GM18909 (cell line): ENCODE data around the gene MIP.
"Not testable (repeated sequence)": the region's sequence is repeated elsewhere in the genome, so short reads cannot be mapped to it uniquely, and the experiment has no call there.

Experiments
- ATAC-seq: cut with Tn5 transposase; IDR thresholded peaks from one replicate; pipeline ENCODE4 v1.9.1; 2021; ENCODE audit warnings: mild to moderate bottlenecking; ENCODE audit not compliant: unreplicated experiment, poor library complexity

MIP gene

DNA sequence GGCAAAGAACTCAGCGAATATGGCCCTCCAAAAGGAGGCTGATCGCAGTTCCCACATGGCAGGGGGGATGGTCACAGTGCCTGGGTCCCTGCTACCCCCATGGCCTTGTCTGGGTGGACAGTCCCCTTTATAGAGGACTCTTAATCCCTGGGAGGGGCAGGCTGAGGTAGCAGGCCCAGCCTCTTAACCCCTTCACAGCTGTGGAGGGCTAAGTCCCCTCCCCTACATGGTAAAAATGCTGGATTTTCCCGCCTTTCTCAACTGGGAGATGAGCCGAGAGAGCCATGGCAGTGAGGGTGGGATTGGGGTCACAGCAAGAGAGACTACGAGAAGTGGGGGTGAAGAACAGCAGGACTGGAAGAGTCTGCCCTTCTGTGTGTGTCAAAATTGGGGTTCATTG lies at the start of gene MIP:
Gene MIP (minus strand): TSS at position 101 of the 400 bp plus-strand sequence. CDS start 44 bp downstream, at position 57.
- ATAC-seq: no peak

DNA sequence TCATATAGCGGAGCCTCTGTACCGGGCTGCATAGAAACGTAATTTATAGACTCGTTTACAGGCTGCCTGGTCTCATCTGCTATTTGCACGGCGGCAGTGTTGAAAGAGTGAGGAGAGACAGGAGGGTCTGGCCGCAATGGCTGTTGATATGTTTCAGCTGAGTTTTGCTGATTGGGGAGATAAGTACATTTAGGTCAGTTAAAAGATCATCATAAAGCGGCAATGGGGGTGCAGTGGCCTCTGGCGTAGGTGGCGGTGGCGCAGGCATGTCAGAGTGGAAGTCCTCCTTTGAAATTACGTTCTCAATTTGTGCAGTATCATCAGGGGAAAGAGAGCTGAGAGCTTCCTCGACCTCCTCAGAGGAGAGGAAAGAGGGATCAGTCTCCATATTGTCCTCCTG lies 45.4 kb upstream of the MIP start:
- not testable (repeated sequence) for ATAC-seq

DNA sequence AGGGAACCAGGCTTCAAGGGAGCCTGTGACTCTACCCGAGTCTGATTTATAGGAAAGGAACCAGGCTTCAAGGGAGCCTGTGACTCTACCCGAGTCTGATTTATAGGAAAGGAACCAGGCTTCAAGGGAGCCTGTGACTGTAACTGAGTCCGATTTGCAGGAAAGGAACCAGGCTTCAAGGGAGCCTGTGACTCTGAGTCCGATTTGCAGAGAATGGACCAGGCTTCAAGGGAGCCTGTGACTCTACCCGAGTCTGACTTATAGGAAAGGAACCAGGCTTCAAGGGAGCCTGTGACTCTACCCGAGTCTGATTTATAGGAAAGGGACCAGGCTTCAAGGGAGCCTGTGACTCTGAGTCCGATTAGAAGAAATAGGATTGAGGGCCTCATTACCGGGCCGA lies 45.0 kb upstream of the MIP start:
- not testable (repeated sequence) for ATAC-seq

DNA sequence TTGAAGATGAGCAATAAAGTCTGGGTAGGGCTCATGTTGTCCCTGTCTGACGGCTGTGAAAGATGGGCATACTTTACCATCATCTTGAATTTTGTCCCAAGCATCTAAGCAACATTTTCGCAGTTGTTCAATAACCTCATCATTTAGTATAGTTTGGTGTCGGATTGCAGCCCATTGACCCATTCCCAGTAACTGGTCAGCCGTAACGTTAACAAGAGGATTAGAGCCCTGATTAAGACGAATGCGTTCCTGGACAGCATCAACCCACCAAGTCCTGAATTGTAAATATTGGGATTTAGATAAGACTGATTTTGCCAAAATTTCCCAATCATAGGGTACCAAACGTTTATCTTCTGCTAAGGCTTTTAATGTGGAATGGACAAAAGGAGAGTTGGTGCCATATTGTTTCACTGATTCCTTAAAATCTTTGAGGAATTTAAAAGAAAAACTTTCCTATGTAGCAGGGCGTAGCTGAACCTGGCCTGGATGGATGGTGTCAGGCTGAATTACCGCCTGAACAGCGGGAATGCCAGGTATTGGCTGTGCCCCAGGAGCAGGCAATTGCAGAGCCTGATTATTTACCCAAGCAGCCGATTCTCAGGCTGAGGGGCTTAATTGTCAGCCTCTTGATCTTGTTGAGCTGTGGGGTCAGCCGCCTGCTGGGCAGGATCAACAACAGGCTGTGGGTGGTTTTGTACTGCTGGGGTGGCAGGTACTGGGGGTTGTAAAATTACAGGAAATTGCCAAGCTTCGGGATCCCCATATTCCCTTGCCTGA lies 43.9 kb upstream of the MIP start:
- ATAC-seq: not testable (repeated sequence)

DNA sequence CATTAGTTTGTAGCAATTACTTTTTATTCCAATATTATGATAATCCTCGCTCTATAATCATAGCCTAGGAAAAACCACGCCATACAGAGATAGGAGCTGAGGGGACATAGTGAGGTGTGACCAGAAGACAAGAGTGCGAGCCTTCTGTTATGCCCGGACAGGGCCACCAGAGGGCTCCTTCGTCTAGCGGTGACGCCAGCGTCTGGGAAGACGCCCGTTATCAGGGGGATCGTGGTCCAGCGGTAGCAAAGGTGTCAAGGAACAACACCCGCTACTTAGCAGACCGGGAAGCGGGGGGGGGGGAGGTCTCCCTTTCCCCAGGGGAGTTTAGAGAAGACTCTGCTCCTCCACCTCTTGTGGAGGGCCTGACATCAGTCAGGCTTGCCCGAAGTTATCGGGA lies 42.2 kb upstream of the MIP start:
- ATAC-seq: not testable (repeated sequence)

GRCh38 chr12:56494481-56494880 lies 40.0 kb upstream of the MIP start:
- ATAC-seq: not testable (repeated sequence)

- ATAC-seq: not testable (repeated sequence)
Observed at GRCh38 chr12:56494106-56494415, 39.6 kb upstream of the MIP start.

DNA sequence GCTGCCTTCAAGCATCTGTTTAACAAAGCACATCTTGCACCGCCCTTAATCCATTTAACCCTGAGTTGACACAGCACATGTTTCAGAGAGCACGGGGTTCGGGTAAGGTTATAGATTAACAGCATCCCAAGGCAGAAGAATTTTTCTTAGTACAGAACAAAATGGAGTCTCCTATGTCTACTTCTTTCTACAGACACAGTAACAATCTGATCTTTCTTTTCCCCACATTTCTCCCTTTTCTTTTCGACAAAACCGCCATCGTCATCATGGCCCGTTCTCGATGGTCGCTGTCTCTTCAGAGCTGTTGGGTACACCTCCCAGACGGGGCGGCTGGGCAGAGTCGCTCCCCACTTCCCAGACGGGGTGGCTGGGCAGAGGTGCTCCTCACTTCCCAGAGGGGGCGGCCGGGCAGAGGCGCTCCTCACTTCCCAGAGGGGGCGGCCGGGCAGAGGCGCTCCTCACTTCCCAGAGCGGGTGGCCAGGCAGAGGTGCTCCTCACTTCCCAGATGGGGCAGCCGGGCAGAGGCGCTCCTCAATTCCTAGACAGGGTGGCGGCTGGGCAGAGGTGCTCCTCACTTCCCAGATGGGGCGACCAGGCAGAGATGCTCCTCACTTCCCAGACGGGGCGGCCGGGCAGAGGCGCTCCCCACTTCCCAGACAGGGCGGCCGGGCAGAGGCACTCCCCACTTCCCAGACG lies 39.1 kb upstream of the MIP start:
- not testable (repeated sequence) for ATAC-seq

GRCh38 chr12:56490360-56490759 lies 35.9 kb upstream of the MIP start:
- no peak for ATAC-seq

- peak; percentile 92 for ATAC-seq
Observed at GRCh38 chr12:56488041-56488955, 33.8 kb upstream of the MIP start, which contains the start of gene GLS2. GLS2 (minus strand) TSS chr12:56488161; CDS start chr12:56488118, 43 bp downstream.

- peak; percentile 40 for ATAC-seq
Observed at GRCh38 chr12:56487448-56488040, 33.1 kb upstream of the MIP start.

DNA sequence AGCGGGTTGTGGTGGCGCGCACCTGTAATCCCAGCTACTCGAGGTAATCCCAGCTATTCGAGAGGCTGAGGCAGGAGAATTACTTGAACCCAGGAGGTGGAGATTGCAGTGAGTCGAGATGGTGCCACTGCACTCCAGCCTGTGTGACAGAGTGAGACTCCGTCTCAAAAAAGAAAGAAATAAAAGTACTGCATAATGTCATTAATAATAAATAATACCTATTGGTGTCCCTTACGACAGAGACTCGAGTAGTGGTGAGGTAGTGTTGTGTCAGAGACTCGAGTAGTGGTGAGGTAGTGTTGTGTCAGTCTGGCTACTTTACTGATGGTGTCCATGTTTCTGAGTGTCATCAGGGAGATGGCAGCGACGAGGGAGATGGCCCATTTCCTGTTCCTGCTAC lies 32.2 kb upstream of the MIP start:
- no peak for ATAC-seq

- ATAC-seq: no peak
Observed at GRCh38 chr12:56484566-56484965, 30.1 kb upstream of the MIP start.

DNA sequence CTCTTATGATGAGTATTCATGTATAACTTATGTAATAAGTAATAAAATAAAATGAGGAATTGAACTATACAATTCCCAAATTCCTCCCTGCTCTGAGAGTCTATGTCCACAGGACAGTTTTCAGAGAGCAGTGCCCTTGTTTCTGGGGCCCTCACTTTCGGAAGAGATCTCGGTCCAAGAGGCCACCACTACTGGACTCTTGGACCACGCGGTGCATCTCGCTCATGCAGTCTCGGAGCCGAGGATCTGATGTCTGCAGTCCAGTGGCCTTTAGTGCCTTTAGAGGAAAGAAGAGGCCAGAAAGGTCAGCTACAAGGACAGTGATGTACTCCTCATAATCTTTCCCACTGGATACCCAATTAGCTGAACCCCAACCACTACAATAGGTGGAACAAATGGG lies 25.2 kb upstream of the MIP start:
- no peak for ATAC-seq

GRCh38 chr12:56477521-56478225 lies 23.2 kb upstream of the MIP start:
- no peak for ATAC-seq

DNA sequence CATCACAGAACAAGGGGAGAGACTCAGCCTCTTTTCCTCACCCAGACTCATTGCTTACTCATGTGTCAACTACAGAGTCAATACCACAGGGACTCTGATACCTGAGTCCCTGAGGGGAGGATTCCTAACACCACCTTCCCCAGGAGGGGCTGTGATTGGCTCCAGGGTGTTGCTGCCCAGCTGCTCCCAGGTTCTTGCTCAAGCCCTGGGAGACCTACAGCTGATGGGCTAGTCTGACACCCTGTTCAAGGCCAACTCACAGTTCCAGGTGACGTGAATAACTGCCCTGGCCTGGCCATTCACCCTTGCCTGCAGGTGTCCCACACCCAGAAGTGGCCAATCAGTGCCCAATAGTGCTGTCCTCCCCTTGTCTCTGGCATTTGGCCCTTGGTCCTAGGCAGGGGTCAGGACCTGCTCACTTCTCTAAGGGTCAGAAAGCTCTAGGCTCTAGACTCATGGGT lies 22.5 kb upstream of the MIP start:
- ATAC-seq: no peak

GRCh38 chr12:56476143-56476542 lies 21.7 kb upstream of the MIP start:
- ATAC-seq: no peak

DNA sequence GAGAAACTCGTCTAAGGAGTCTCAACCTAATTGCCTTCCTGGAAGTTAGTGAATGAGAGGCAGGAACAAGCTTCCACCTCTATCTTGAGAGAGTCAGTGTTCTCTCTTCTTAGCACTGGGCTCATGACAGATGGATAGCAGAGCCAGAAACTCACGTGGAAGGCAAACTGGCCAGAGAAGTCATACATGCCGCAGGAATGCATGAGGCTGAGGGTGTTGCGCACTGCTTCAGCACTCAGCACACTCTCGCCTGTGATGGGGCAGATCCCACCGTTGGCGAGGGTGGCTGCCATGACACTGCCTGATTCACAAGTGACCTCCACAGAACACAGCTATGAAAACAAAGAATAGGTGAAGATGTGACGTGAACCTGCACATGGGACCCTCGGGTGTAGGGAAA lies 19.9 kb upstream of the MIP start:
- ATAC-seq: no peak

DNA sequence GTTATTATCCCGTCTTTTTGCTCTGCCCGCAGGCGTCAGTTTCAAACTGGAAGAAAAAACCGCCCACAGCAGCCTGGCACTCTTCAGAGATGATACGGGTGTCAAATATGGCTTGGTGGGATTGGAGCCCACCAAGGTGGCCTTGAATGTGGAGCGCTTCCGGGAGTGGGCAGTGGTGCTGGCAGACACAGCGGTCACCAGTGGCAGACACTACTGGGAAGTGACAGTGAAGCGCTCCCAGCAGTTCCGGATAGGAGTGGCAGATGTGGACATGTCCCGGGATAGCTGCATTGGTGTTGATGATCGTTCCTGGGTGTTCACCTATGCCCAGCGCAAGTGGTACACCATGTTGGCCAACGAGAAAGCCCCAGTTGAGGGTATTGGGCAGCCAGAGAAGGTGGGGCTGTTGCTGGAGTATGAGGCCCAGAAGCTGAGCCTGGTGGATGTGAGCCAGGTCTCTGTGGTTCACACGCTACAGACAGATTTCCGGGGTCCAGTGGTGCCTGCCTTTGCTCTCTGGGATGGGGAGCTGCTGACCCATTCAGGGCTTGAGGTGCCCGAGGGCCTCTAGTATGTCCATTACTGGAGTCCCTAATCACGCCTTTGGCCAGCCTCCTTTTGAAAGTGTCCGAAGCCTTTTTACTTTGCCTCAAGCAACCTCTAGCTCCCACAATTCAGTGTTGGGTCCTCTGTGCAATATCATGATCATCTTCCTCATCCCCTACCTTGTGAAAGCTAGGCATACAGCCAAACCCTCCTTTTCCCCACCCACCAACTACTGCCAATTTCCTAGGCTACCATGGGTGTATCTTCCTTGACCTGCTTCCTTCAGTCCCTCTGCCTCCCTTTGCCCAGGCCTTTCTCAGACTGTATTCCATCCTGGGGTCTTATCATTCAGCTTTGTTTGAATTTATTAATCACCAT lies 14.8 kb upstream of the MIP start:
- no peak for ATAC-seq
